MM.1S (cell line): ENCODE data around the gene GSTP1.

Source experiments
- CTCF ChIP-seq: fragments of 300-600 bp; sonication (generic); IDR thresholded peaks from 2 replicates; pipeline ENCODE4 v1.5.1; 2016; ENCODE audit warnings: antibody characterized with exemption, low read length, mixed read lengths
- EZH2 ChIP-seq: fragments of 300-600 bp; sonication (generic); optimal IDR thresholded peaks from 2 replicates; pipeline ENCODE3; 2017; ENCODE audit warnings: low read depth, mild to moderate bottlenecking, antibody characterized with exemption, low read length, mixed read lengths
- EZH2phosphoT487 ChIP-seq: fragments of 300-600 bp; sonication (generic); IDR thresholded peaks from 2 replicates; pipeline ENCODE4 v1.6.1; 2018; ENCODE audit warnings: antibody characterized with exemption, low read length

- TF ChIP-seq CTCF (no peak), EZH2phosphoT487 (no peak), EZH2 (no peak)
These were observed 9.4 kb downstream of the GSTP1 start for GRCh38 chr11:67592880-67593564.
